Stimulated activated CD8-positive, alpha-beta memory T cell treated with anti-CD3 and anti-CD28 coated beads, Interleukin-15, amount 100 ng/mL, for 24 hours (primary cell): ENCODE results near the gene ZC3H4.
"Not testable (repeated sequence)": the region's sequence is repeated elsewhere in the genome, so short reads cannot be mapped to it uniquely, and the experiment has no call there.

Experiments used
- DNase-seq: peaks from one replicate; pipeline ENCODE4 v3.0.0-alpha.2; 2020; ENCODE audit warnings: low read depth

The ZC3H4 gene

DNA sequence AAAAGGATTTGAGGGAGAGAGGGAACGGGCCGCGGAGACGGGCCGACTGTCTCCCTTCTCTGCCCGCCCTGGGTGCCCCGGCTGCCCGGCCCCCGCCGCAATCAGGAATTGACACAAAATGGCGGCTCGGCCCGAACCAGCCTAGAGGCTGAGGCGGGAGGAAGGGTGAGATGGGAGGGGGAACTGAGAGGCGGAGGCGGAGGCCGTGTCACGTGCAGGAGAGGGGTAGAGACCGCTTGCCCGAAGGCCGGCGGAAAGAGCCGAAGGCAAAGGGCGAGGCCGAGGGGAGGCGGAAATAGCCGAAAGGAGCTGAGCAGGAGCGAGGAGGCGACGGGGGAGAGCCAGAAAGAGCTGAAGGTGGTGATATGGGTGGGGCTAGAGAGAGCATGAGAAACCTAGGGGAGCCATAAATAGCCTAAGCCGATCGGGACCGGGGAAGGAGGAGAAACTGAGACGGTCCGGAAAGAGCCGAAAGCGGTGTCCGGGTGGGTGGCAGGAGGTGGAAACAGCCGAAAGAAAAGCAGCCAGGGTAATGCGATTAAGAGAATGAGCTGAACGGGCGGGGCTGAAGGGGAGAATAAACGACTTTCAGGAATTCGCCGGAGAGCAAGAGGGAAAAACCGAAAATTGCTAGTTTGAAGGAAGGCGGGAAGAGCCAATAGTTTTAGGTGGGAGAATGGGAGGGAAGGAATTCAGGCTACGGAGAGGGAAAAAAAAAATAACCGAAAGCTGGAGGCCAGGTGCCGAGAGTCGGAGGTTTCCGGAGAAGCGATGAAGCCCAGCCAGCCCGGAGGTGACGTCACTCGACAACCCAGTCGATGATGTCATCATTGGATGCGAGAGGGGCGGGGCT lies at the start of gene ZC3H4:
Gene ZC3H4 (minus strand): TSS at position 780 of the 853 bp plus-strand sequence. CDS start 1,192 bp downstream, outside the sequence.
- DNase-seq, result peak; percentile 87

DNA sequence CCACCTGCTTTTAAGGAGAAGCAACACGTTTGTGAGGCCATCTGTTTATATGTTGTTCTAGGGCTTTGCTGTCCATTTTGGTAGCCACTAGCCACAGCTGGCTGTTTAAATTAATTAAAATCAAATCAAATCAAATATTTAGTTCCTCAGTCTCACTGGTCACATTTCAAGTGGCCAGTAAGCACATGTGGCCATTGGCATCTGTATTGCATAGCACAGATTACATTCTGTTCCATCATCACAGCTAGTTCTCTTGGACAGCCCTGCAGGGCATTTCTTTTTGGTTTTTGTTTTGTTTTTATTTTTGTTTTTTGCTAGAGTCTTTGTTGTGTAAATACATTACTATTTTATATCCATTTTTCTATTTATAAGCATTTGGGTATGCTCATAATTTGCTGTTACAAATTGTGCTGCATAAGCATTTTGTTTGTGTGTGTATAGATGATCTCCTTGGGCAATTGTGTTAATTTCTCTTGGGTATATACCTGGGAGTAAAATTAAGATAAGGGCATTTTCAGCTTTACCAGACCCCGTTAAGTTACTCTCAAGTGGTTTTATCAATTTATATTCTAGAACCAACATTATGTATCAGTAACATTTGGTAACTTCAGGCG lies 48.4 kb upstream of the ZC3H4 start:
- no peak for DNase-seq

DNA sequence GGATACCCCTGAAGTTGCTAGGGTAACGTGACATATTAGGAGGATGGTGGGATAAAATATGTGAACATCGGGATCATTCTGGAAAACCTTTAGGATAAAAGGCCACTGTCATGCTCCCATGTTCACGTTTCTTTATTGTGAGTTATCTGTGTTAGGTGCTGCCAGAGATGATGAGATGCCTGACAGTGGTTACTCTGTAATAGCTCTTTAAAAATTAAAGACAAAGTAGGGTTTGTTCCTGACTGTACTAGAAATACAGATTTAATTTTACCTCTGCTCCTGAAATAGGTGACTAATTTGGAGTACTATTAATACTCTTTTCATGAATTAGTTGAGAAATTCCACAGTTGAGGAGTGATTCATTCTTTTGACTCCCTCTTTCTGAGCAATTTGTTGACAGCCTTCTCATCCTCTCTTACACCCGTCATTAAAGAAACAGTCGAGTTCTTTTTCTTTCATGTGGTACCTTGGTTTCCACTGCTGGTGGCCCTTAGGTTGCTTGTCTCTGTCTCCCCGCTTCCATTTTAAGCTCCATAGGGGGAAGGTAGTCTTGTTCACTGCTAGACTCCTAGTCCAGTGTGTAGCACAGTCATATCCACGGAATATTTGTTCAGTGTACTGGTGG lies 45.4 kb upstream of the ZC3H4 start:
- no peak for DNase-seq

DNA sequence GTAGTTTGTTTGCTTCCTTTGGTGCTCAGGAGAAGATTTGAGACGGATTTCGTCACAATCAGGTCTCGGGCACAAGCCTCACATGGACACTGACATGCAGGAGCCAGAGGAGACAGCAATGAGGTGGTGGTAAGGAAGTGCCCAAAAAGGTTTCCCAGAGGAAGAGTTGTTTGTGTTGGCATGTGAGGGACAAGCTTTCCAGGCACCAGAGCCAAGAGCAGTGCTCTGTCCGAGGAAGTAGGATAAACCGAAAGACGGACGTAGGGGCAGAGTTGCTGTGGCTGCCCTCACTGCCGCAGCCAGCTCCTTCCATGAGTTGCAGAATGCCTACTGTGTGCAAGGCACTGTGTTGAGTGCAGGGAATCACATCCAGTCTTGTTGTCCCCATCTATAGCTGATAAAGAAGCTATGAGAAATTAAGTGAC lies 44.8 kb upstream of the ZC3H4 start:
- DNase-seq, result no peak

DNA sequence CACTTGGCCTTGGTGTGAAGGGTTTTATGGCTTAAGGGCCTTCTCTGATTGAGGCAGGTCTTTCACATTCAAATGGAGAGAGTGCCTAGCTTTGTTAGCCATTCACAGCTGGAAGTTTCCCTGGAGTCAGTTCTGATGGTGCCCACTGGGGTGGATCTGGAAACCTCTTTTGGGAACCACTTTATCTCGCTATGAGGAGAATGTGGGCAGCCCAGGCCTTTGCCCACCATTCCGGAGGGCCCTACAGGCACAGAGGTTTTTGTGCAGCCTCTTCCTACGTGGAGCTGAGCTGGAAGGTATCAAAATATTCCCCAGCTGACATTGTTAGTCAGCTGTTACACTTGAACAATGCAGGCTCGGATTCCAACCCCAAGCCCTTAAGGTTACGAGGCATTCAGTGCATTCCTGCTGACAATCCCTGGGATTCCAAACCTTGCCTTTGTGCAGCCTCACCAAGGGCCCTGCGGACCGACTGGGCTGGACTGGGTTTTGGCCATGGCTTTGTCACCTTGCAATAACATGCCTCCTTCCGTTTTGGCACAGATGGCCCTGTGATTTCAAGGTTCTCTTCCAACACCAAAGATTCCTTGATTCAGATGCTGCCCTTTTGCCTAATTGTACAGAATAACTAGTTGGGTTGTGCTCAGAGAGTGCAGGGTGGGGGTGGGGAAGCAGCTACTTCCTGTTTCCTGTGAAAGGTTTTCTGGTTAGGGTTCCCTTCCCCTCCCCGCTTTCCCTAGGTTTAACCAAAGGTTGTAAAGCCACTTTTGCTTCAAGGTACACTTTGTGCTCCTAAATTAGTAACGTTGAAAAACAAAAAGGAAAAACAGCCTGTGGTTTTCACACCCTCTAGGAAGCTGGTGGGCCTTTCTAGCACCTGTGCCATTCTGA lies 44.1 kb upstream of the ZC3H4 start:
- no peak for DNase-seq

DNA sequence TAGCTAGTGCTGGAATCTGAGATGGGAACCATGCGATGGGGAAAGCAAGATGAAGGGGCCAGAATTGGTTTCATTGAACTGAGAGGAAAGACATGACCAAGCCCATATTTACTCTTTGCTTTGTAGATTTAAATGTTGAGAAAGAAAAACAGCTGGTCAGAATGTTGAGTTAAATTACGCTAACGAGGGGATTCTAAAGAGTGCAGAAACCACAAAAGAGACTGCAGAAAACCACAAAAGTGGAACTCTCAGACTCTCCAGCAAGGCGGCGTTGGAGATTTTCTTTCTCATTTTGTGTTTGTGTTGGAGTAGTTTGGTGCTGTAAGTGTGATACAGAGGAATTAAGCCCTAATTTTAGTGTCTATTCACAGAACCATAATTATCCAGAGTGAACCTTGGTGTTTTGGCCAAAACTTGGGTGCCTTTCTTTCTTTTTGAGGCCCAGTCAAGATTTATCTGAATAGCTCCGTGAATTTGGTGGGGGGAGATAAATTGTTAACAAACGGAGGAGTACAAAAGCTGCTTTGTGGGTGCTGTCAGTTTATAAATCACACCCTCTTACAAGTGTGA lies 43.4 kb upstream of the ZC3H4 start:
- DNase-seq, result no peak

DNA sequence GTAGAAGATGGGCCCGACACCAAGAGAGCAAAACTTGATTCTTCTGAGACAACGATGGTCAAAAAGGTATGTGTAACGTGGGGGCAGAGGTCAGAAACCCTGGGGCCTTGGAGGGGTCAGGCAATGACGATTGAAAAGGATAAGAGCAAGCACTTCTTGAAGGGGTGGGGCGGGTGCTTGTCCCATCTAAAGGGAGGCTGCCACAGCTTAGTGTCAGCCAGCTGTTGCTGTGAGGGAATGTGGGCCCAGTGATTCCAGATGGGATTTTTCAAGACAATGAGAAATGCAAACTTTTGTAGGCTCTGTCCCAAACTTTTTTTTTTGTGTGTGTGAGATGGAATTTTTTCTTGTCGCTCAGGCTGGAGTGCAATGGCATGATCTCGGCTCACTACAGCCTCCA lies 41.6 kb upstream of the ZC3H4 start:
- no peak for DNase-seq

DNA sequence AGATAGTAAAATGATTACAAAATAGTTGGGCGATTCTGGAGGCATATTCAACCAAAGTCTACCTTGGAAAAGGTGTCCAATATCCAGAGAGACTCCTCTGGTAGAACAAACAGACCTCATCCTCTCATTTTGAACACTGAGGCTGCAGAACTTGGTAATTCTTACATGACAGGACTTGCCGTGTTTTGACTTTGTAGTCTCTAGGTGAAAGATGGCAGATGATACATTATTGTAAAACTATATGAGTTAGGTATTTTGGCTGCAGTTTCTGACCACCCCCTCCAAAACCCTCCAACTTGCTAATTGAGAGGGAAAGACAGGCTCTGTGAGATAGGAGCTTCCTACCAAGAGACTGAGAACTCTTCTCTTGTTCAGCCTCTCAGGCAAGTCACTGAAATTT lies 39.7 kb upstream of the ZC3H4 start:
- no peak for DNase-seq

DNA sequence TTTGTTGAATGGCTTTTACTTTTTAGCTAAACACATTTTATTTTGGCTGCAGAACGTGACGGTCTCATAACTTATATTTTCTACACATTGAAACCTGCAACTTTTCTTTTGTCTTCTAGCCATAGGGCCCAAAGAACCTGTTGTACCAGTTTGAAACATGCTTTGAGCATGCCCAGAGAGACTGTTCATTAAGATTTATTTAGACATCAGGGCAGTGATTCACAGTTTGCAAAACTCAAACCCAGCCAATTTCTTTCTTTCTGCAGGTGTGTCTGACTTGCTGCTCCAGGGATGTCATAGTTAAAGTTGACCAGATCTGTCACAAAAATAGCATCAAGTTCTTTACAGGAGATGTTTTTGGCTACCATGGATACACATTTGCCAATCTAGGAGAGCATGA lies 39.1 kb upstream of the ZC3H4 start:
- no peak for DNase-seq

DNA sequence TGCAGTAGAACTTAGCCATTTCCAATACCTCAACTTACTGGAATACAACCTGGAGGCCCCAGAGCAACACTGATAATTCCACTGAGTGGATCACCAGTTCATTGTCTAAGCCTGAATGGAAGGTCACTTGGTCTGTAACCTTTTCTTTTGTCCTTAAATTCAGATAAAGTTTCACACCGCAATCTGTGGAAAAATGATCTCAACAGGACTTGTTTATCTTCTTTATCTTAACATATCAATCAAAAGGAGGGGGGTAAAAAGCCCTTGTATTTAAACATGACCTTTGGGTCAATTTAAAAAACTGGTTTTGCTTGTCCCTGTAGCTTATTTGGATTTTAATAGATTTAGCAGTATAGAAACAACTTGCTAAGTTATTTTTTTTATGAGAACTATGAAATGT lies 38.6 kb upstream of the ZC3H4 start:
- no peak for DNase-seq

DNA sequence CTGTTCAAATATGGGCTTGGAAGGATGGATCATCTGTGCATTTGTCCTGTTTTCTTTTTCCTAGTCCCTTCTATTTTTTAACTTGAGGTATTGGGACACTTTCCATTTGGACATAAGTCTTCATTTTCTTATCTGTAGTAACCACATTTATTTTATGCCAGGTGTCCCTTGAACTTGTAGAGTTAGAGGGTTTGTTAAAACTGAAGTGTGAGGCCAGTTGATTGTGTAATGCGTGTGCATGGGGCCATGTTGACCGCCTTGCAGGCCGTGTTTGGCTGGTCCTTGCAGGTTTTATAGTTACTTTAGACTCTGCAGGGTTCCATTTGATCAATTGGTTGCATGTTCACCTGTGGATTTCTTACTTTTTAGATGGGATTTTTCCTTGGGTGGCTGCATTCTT lies 38.1 kb upstream of the ZC3H4 start:
- DNase-seq, result no peak

DNA sequence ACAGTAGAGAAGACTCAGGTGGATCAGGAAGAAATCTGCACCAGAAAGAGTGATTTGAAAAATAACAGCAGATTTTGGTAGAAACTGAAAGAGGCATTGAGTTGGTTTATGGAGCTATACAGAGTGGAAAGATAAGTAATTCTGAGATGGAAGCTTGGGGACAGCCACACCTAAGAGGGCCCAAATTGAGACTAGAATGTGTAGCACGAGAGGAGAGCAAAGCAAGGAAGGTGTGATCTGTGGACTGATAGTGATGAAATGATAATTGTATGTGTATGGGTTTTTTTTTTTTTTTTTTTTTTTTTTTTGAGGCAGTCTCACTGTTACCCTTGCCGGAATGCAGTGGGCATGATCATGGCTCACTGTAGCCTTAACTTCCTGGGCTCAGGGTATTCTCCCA lies 33.3 kb upstream of the ZC3H4 start:
- no peak for DNase-seq

DNA sequence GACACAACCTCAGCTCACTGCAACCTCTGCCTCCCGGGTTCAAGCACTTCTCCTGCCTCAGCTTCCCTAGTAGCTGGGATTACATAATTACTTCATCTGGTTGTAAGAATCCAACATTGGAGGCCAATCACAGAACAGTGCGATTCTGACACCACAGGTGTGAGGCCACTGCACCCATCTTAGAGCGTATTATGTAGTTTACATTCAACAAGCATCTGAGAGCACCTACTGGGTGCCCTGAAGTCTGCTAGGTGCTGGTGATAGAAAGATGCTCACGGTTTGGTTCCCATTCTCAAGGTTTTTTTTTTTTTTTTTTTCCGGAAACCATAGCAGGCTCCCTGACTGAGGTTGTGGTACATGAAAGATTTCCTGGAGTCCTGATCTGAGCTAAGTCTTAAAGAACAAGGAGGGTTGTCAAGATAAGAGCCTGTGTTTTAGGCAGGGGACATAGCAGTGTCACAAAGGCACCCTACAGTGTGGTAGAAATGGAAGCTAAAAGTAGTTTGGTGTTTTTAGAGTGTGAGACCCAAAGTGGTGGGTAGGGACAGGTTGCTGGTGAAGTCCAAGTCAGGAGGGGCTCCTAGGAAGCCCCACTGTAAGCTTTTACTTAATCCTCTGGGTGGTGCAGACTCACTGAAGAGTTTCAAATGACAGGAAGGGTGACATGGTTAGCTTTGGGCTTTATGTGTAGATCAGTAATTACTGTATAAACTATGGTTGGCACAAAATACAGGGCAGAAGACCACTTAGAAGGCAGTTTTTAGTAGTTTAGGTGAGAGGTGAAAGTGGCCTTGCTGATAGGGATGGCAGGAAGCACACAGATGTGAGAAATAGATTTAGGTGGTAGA lies 32.3 kb upstream of the ZC3H4 start:
- no peak for DNase-seq

DNA sequence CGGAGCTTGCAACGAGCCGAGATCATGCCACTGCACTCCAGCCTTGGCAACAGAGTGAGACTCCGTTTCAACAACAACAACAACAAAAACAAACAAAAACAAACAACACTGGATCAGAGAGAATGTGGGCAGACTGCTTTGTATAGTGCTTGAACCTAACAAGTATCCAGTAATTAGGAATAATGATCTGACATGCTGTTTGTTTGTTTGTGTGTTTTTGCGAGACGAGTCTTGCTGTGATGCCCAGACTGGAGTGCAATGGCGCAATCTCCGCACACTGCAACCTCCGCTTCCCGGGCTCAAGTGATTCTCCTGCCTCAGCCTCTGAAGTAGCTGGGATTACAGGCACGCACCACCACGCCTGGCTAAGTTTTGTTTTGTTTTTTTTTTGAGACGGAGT lies 31.1 kb upstream of the ZC3H4 start:
- no peak for DNase-seq

DNA sequence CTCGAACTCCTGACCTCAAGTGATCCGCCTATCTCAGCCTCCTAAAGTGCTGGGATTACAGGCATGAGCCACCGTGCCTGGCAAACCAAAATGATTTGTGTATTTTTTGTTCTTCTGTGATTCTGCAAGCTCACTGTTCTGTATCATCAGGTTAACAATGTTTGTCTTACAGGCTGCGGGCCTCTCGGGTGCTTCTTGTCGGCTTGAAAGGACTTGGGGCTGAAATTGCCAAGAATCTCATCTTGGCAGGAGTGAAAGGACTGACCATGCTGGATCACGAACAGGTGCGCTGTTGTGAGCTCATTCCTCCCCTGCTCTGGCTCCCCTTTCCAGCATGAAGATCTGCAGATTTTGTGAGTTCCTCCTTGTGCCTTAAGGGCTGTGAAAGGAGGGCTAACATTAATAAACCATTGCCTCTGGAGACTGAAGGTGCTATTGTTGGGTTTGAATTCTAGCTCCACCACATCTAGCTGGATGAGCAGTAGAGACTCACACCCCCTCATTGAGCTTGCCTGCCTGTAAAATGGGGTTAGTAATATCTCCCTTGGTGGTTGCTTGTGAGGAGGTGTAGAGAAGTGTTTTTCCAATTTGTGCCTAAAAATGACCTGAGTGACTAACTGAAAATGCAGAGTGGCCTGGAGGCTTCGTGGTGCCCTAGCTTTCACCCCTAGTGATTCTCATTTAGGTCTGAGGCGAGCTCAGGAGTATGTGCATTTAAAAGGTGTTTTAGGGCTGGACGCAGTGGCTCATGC lies 29.9 kb upstream of the ZC3H4 start:
- DNase-seq, result no peak

DNA sequence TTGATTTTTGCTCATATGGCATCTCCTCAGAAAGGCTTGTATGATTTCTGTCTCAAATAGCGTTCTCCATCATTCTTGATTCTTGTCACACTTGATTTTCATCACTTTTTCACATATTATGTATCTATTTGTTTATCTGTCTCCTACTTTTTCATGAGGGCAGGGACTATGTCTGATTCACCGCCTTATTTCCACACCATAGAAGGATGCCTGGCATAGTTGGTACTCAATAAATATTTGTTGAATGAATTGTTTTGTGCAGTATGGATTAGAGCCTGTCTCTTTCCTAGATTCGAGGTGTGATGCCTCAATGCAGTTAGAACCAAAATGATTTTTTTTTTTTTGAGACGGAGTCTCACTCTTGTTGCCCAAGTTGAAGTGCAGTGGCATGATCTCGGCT lies 29.2 kb upstream of the ZC3H4 start:
- DNase-seq, result no peak

DNA sequence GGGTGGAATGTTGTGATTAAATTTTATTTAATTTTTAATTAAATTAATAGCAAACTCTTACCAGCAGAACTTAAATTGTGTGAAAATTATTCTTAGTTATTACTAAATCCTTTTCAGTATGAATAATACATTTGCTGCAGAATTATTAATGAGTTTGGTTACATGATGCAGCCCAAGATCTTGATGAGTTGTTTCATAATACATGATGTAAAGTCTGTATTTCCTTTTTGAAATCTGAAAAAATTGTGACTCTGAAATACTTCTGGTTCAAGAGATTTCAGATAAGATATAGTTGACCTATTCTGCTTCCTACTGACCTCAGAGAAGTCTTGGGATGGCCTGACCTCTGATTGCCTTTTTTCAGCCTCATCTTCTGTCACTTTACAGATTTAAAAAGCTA lies 28.1 kb upstream of the ZC3H4 start:
- no peak for DNase-seq

DNA sequence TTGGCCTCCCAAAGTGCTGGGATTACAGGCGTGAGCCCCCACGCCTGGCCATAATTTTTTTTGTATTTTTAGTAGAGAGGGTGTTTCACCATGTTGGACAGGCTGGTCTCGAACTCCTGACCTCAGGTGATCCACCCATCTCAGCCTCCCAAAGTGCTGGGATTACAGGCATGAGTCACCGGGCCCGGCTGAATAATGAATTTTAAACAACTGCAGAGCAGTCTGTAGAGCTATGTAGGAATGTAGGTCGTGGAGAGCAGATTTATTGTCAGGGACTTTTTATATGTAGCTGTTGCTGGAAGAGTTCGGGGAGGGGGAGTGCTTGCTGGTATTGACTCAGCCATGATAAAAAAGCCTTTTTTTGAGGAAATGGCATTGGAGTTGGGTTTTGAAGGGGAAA lies 27.7 kb upstream of the ZC3H4 start:
- DNase-seq, result not testable (repeated sequence)

DNA sequence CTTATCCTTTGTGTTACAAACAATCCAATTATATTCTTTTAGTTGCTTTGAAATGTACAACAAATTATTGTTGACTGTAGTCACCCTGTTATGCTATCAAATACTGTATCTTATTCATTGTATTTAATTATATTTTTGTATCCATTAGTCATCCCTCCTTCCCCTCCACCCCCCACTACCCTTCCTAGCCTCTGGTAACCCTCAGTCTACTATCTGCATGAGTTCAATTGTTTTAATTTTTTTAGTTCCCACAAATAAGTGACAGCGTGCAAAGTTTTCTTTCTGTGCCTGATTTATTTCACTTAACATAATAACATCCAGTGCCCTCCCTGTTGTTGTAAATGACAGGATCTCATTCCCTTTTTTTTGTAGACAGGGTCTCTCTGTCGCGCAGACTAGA lies 21.6 kb upstream of the ZC3H4 start:
- no peak for DNase-seq

DNA sequence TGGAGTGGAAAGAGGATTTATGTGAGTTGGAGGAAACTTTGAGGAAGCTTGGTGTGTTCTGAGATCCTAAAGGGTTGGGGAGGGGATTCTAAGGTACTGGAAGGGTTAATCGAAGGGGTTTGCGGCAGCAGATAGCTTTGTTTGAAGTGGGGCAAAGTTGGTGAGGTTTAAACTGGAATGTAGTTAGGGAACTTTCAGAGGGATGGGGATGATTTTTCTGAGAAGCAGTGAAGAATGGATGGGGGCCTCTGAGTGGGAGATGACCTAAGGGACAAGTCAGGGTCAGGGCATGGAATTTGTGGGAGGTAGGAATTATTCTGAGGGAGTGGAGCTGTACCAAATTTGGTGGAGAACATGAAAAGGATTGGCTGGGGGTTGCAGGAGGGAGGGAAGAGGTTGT lies 21.0 kb upstream of the ZC3H4 start:
- DNase-seq, result no peak
